Left kidney (tissue), 8 donors: ENCODE results near the gene MARCHF11. TPM values are rescaled to one million over a fixed set of nuclear protein-coding genes. Genes with fewer than 3 reads are reported as not detected.

ENCODE experiments used
- DNase-seq: peaks from one replicate; pipeline ENCODE4 v3.0.0-alpha.2; 2013
- long read RNA-seq, 8 donors: transcript quantifications; one replicate each; lab custom pipeline, GENCODE V29; 2026
- polyA plus RNA-seq: library from polyadenylated mRNA; unstranded; fragments of 120-200 nt; gene quantifications from one replicate; pipeline ENCODE4 v1.2.1, GENCODE V29; 2013; ENCODE audit not compliant: insufficient read length

MARCHF11 gene, protein sequence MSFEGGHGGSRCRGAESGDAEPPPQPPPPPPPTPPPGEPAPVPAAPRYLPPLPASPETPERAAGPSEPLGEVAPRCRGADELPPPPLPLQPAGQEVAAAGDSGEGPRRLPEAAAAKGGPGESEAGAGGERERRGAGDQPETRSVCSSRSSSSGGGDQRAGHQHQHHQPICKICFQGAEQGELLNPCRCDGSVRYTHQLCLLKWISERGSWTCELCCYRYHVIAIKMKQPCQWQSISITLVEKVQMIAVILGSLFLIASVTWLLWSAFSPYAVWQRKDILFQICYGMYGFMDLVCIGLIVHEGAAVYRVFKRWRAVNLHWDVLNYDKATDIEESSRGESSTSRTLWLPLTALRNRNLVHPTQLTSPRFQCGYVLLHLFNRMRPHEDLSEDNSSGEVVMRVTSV
- 1.7 TPM for polyA plus RNA-seq
- long read RNA-seq, donor 1: 0 reads
- long read RNA-seq, donor 2, partial matches to known transcripts: 0 of 1 reads
- long read RNA-seq, donor 2, other reads (novel, unspliced or antisense): 0 of 1 reads
- long read RNA-seq, donor 3, partial matches to known transcripts: 0 of 2 reads
- long read RNA-seq, donor 3, other reads (novel, unspliced or antisense): 0 of 2 reads
- long read RNA-seq, donor 4: 0 reads
- long read RNA-seq, donor 5, partial matches to known transcripts: 0 of 1 reads
- long read RNA-seq, donor 5, other reads (novel, unspliced or antisense): 0 of 1 reads
- long read RNA-seq, donor 6, partial matches to known transcripts: 0 of 1 reads
- long read RNA-seq, donor 6, other reads (novel, unspliced or antisense): 0 of 1 reads
- long read RNA-seq, donor 7: 0 reads
- long read RNA-seq, donor 8, partial matches to known transcripts: 0 of 1 reads
- long read RNA-seq, donor 8, other reads (novel, unspliced or antisense): 0 of 1 reads

DNA sequence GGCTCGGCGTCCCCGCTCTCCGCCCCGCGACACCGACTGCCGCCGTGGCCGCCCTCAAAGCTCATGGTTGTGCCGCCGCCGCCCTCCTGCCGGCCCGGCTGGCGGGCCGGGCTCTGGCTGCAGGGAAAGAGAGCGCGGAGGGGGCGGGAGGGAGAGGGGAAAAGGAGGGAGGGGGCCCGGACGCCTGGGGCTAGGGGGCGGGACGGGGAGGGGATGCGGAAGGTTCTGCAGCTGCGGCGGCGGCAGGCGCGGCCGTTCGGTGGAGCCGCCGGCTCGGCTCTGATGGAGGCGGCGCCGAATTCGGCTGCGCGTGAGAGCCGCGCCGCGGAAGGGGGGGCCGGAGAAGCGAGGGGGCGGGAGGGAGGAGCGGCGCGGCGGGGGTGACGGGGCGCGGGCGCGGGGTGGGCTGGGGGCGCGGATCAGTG, at the start of gene MARCHF11:
TSS of gene MARCHF11 (minus strand) at position 281 of the 425 bp plus-strand sequence. CDS start at position 65, 216 bp downstream.
- no peak for DNase-seq

DNA sequence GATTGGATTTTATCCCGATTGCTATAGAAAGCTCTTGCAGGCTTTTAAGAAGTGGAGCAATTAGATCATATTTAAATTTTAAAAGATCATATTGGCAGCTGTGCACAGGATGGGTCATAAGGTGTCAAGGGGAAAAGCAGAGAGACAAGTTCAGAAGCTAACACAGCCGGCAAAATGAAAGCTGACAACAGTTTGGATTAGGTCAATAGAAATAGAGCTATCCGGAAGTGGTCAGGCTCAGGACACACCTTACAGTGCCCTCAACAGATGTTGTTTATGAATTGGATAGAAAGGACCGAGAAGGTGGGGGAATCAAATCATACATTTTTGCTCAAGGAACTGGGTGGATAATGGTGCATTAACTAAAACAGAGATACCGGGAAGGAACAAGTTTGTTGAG, 46.3 kb upstream of the MARCHF11 start:
- no peak for DNase-seq

DNA sequence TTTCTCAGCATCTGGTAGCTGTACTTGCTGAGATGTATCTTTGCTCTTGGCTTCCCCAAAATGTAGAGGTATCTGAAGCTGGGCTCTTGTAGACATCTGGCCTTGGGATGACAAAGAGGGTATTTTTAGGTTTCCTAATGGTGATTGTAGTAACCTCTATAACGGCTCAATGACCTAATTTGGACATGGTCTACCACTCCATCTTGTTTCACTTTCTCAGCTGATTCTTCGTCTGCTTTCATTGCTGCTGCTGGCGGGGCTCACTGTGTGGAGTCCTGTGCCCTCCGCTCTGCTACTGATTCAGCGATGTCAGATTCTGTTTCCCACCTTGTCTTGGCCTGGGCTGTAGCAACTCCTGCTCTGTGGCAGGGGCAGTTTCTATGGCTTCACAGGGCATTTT, 12.7 kb upstream of the MARCHF11 start:
- no peak for DNase-seq

DNA sequence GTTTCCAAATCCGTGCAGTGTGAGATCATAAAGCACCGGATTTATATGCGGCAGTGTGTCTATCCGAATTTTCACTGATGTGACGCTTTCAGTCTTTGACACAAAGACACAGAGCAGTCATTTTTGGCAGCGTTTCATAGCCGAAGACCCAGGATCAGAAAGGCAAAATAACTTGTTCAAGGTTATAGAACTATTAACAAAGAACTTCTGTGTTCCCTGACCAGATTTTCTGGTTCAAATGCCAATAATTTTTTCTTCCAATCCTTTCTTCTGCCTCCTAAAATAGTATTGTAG, 1.1 kb upstream of the MARCHF11 start:
- no peak for DNase-seq

DNA sequence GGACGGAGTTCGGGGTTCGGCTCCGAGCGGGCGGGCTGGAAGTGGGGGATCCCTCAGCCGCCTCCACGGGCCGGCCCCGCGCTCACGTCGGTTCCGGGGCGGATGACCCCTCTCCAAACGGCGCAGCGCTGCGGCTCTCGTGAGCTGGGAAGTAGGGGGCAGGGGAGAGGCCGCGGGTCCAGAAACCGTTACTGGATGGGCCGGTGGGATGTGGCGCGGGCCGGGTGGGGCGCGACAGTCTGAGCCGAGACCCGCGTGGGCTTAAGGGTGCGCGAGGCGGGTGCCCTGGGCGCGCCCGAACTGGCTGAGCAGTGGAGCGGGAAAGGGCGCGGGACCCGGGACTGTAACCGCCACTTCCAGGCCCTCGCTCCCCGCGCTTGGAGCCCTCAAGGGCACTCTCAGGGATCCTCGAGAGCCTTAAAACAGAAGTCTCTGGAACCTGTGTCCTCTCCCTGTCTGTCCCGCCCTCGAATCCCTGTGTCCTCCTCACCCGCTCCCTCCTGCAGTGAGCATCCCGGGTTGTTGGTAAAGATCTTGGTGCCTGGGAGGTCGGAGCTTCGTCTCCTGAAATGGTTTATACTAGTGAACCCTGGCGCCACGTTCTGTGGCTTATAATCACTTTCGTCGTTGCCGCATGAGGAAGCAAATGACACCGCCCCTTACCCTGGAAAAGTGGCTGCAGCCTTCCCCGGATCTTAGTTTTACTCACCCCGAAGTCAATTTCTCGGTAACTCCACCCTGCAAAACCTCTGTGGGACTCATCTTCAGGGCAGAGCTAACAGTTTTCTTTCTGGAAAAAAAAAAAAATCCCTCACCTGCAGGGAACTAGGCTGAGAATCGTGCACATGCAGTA, 571 bp upstream of the MARCHF11 start:
- no peak for DNase-seq

DNA sequence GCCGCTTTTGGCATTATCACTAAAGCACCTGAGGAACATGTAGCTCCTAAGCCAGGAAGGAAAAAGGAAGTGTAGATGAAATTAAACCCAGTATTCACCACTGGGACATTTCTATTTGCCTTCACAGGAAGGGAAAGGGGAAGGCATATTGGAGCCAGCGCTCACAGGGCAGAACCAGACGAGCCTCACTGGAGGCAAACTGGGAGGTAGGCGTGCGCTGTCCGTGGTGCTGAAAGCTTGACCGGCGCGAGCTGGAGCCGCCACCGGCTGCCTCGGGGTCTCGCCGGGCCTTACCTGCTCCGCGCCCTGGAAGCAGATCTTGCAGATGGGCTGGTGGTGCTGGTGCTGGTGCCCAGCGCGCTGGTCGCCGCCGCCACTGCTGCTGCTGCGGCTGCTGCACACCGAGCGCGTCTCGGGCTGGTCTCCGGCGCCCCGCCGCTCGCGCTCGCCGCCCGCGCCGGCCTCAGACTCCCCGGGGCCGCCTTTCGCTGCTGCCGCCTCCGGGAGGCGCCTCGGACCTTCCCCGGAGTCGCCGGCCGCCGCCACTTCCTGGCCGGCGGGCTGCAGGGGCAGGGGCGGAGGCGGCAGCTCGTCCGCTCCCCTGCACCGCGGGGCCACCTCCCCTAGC, 732 bp downstream of the MARCHF11 start:
- peak; percentile 87 for DNase-seq

DNA sequence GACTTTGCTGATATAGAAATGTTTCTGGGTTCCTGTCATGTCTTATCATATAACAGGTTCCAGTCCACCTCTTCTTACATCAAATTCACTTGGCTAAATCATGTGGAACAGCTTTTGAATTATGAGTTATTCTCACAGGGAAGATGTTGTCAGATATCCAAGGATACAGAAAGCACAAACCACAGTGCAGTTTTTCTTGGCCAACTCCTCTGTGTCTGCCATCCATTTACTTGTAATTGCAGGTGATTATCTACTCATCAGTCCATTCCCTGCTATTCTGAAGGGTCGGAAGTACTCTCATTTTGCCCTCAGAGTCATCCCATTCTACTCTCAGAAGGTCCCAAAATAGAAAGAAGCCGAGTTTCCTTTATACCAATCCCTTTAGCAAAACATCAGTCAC, 10.0 kb downstream of the MARCHF11 start:
- DNase-seq: no peak

DNA sequence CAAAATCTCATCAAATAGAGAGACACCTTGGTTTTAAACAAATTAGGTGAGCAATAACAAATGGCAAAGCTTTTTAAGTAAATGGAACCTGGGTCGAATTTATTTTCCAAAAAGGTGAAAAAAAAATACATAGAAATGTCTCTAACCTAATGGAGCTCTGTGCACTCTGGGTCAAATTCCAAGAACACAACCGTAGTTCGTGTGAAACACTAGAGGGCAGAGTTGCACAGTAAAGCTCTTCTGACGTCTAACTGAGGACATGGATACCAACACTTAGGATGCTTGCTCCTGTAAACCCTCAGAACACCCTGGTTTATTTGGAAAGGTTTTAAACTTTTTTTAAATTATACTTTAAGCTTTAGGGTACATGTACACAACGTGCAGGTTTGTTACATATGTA, 18.9 kb downstream of the MARCHF11 start:
- peak; percentile 60 for DNase-seq

DNA sequence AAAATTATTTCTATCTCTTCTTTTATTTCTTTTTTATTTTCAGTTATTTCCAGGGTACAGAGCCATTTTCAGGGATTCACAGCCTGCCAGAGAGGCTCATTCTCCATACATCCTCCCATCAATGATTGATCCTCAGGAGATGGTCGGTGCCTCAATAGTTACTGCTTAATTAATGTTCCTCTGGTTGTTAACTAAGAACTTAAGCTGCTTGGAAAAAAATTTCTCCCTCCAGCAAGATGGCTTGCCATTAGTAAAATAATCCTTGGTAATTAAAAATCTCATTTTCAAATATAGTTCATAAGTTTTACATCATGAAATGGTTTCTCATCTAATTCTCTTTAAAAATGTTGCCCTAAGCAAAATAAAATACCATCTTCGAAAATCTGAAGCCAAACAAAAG, 20.0 kb downstream of the MARCHF11 start:
- DNase-seq: no peak

DNA sequence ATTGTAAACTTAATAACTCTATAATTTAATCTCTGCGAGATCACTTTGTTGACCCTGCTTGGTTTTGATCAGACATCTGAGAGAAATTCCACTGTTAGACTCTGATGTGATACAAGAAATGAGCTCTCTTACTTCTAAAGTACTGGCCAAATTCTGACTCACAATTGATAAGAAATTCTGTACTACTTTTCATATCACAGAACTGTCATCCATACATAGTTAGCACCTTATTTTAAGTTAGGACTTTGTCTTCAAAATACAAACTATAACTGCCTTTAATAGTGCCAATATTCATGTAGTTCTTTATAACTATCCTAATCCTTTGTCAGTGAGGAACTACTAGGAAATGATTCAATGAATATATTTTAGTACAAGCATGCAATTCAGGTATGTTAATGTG, 23.4 kb downstream of the MARCHF11 start:
- DNase-seq: no peak

DNA sequence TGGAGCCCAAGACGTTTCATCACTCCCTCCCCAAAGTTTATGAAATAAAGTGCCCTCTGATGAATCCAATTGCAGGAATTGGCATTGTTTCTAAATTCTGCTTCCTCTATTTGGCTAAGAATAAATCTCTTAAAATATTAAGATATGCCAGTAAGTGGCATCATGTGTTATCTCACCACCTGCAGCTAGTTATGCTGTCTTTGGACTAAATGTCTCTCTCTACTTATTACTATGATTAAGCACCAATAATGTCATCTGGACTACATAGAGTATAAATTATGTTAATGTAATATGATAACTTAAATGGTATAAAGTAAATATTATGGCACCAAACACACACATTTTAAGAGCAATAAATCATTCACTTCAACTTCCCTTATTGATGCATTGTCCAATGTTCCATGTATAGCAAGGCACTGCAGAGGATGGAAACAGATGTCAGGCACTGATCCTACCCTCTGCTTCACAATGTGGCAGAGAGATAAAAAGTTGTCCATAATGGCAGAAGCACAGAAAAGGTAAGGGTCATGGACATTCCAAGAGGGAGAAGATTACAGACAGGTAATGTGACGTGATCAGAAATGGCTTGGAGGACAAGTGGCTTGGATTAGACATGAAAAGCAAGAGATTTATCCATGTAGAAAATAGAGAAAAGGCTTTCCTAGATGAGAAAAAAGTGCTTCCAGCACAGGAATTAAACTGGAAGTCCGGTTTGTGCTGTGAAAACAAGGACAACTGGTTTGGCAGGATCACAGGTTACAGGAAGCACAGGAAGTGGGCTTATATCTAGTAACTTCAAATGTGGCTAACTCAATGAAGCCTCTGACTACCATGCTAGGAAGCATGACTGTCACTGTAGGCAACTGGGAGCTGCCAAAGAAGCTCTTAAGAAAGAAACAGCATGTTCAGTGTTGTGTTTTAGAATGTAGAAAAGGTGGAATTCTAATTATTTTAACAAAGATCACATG, 26.7 kb downstream of the MARCHF11 start:
- DNase-seq: no peak

DNA sequence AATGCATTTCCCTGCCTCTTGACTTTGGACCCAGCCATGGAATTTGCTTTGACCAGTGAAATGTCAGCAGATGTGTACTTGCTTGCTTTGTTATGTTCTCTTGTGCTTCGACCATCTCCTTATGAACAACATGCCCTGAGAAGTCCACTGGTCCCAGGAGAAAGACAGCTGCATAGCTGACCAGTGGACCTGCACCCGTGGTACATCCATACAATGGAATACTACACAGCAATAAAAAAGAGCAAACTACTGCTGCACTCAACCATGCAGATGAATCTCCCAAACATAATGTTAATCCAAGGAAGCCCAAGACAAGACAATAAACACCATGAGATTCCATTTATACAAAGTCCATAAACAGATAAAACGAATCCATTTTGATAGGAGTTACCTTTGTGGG, 30.0 kb downstream of the MARCHF11 start:
- DNase-seq: no peak

DNA sequence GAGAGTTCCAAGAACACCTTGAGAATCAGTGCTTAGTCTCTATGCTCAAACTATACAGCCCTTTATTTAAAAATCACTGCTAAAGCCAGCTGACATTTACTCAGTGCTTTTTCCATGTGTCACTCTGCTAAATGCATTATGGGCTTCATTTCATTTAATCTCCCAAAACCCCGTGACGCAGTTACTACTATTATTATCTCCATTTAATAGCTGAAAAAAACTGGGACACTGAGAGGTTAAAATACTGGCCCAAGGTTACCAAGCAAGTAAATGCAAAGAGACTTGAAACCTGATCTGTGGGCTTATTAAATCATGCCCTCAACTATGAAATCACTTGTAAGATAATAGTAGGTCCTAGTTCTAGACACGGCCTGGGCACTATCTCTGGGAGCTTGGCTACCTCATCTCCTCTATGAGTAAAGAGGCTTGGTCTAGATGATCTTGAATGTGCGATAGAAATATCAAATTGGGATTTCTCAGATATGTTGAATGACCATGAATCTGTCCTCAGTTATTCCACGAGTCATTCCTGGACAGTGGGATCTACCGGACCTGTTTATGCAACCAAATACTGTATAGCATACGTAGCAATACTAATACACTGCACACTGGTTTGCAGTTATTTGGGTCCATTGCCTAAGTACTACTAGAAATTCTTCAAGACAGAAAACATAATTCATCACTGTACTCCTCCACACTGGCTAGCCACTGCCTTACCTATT, 32.3 kb downstream of the MARCHF11 start:
- no peak for DNase-seq

DNA sequence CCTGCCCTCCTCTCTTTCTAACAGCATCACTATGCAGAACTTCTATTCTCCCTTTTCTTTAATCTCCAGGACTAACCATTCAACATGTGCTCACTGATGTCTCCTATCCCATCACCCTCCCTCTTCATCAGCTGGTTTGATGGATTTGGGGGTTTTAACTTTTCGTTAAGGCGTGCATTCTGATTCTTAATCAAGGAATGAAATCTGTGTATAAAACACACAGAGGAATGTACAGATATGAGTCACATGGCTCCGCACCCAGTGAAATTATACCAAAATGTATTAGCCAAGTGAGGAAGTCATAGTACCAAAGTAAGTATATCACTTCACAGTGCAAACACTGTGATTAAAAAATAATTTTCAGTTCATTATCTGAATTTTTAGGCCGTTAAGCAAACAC, 35.2 kb downstream of the MARCHF11 start:
- DNase-seq: no peak

DNA sequence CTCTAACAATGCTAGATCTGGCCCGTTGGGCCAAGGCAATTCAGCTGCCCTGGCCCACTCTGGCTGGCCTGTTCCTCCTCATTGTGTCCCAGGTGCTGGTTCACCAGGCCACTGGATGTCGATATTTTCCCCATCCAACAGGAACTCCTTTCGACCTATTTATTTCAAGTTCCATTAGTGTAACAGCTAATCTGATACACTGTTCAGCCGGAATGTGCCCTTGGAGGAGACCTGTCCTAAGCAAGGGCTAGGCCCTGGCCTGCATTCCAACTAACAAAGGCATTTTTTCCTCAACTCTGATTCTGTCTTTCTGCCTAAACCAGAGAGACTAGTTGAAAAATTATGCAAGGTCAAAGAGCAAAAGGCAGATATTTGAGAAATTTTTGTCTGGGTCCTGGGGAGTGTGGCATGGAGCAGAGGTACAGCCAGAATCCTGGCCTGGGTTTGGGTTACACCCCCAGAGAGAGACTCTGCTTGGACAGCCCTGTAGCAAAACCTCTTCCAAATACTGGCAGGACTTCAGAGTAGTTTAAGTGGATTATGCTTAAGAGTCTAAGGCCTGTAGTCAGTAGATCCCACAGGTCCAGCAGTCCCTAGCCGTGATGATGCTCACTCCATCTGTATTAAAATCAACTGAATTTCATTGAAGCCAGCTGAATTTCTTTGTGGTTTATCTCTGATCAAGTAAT, 36.1 kb downstream of the MARCHF11 start:
- no peak for DNase-seq

DNA sequence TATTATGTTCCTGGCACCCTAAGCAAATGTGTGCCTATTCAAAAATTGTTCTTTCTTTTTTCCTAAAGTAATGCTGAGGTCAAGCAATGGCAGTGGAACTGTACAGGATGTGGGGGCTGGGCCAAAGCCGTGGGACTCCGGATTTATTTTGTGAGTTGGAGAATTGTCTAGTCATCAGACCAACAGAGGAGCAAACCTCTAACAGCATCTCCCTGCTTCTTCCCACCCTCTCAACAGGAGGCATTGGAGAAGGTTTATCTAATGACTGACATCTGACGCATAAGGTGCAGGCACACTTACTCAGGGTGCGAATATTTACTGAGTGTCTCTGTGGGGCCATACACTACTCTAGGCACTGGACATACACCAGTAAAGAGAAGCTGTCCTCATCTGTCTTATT, 38.6 kb downstream of the MARCHF11 start:
- DNase-seq: no peak

DNA sequence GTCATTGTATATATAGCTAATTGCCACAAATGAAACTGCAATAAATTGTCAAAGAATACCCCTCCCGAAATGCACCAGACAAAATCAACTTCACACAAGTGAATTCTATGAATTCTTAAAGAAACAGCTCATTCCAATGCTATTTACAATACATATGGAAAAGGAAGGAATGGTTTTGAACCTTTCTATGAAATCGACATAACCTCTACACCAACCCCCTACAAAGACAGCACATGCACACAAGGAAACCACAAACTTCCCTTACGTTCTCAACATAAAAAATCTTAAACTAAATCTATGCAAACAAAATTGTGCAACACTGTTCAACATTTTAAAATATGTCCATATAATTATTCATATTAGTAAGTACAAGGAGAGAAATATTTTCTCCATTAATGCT, 39.2 kb downstream of the MARCHF11 start:
- DNase-seq: no peak

DNA sequence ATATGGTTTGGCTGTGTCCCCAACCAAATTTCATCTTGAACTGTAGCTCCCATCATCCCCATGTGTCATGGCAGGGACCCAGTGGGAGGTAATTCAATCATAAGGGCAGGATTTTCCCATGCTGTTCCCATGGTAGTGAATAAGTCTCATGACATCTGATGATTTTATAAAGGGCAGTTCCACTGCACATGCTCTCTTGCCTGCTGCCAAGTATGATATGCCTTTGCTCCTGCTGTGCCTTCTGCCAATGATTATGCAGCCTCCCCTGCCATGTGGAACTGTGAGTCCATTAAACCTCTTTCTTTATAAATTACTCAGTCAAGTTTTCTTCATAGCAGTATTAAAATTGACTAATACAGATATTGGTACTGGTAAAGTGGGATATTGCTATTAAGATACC, 42.4 kb downstream of the MARCHF11 start:
- DNase-seq: no peak

DNA sequence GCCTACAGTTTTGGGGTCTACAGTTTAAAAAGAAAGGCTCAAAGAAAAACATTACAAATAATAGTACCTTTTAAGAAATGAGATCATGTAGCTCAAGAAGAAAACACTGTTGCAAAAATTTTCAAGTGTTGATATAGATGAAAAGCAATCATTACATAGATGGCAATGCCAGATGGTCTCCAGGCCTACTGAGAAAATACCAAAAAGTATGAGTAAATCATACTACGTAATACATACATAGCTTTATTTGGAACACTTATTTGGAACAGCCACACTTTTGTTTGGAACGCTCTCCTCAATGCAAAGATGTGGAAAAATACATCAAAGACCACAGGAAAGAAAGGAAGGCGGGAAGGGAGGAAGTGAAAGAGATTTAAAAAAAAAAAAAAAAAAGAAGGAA, 44.1 kb downstream of the MARCHF11 start:
- no peak for DNase-seq
